GM18517 (cell line): ENCODE measurements around the gene ENAH.
"Not testable (repeated sequence)": the region's sequence is repeated elsewhere in the genome, so short reads cannot be mapped to it uniquely, and the experiment has no call there.

Experiments used
- ATAC-seq: cut with Tn5 transposase; IDR thresholded peaks from one replicate; pipeline ENCODE4 v1.9.1; 2021; ENCODE audit warnings: mild to moderate bottlenecking, moderate library complexity; ENCODE audit not compliant: unreplicated experiment

ENAH gene

GRCh38 chr1:225650179-225650578 is 2.7 kb downstream of the ENAH start:
- no peak for ATAC-seq

DNA sequence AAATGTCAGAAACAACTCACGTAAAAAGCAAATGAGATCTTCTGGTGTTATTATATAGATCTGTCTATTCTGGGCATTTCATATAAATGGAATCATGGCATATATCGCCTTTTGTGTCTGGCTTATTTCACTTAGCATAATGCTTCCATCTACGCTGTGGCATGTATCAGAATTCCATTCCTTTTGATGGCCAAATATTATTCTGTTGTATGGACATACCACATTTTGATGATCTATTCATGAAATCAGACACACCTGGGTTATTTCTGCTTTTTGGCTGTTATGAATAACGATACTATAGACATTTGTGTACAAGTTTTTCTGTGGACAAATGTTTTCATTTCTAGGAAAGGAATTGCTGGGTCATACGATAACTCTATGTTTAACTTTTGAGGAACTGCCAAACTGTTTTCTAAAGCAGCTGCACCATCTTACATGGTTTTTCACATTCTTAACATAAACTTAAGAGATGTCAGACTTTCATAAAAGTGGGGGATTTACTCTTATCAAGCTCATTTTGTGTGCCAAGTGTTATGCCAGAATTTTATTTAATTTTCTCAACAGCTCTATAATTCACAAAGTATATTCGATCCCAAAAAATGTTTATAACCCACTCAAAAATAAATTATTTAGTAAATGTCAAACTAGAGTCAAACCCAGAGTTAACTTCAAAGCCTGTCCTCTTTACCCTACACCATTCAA is 7.6 kb downstream of the ENAH start:
- ATAC-seq = no peak

- ATAC-seq = no peak
These were observed 8.3 kb downstream of the ENAH start for GRCh38 chr1:225644666-225645065.

DNA sequence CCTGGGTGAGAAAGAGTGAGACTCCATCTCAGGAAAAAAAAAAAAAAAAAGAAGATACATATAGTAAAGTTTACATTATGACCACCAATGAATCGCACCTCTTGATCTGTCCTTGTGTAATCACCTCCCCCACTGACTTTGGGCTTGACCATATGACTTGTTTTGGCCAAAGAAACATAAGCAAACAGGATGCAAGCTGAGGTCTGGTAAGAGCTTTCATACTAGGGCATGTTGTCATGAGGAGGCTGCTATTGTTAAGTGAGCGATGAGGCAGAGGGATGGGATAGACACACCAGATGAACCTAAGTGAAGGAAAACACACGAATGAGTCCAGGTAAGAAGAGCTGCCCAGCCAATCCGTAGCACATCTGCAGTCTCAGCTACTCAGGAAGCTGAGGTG is 10.7 kb downstream of the ENAH start:
- no peak for ATAC-seq

GRCh38 chr1:225638853-225639252 is 14.1 kb downstream of the ENAH start:
- no peak for ATAC-seq

- no peak for ATAC-seq
These were observed 15.2 kb downstream of the ENAH start for GRCh38 chr1:225637651-225638199.

DNA sequence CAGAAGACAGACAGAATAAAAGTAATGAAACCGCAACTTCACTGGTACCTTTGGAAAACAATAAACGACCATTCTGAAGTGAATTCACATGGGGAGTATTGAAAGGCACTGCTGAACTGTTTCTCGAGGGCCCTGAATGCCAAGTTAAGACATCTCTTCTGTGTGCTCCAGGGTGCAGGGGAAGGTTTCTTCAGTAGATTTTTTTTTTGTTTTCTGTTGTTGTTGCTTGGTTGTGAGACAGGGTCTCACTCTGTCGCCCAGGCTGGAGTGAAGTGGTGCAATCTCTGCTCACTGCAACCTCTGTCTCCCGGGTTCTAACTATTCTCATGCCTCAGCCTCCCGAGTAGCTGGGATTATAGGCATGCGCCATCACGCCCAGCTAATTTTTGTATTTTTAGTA is 15.9 kb downstream of the ENAH start:
- not testable (repeated sequence) for ATAC-seq

DNA sequence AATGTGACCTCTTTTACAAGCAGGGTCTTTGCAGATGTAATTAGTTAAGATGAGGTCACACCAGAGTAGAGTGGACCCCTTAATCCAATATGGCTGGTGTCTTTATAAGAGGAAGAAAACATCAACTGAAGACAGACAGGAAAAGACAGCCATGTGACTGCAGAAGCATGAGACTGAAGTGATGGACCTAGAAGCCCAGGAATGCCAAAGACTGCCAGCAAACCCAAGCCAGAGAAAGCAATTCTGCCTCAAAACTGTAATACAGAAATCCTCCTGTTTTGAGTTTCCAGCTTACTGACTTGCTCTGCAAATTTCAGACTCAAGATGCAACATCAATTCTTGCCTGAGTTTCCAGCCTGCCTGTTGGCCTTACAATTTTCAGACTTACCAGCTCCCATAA is 17.3 kb downstream of the ENAH start:
- no peak for ATAC-seq

DNA sequence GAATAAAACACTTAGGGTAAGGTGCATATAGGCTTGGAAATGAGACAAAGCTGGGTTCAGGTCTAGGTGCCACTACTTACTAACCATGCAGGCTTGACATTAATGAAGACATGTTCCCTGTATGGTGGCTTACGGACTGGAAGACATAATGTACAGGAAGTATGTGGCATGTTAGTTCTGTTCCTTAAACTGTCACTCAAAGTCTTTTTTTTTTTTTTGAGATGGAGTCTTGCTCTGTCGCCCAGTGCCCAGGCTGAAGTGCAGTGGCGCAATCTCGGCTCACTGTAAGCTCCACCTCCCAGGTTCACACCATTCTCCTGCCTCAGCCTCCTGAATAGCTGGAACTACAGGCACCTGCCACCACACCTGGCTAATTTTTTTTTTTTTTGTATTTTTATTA is 20.1 kb downstream of the ENAH start:
- ATAC-seq = not testable (repeated sequence)

DNA sequence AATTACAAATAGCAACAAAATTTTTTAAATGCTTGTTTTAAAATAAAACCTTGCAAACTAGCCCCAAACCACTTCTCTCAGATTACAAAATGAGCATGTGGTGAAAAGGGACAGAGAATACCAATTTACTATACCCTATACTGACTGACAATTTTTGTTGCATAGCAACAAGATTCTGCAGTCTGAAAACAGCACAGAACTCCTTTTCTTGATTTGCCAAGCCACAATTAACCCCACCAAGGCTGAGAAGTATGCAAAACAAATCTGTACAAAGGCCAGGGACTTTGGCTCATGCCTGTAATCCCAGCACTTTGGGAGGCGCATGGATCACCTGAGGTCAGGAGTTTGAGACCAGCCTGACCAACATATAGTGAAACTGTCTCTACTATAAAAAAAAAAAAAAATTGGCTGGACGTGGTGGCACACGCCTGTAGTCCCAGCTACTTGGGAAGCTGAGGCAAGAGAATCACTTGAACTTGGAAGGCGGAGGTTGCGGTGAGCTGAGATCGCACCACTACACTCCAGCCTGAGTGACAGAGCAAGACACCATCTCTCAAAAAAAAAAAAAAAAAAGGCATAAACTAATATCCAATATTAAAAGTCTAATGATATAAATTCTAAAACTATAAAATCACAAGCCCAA is 21.8 kb downstream of the ENAH start:
- no peak for ATAC-seq

GRCh38 chr1:225629483-225629882 is 23.4 kb downstream of the ENAH start:
- no peak for ATAC-seq

- ATAC-seq = not testable (repeated sequence)
These were observed 24.1 kb downstream of the ENAH start for GRCh38 chr1:225628794-225629193.

- no peak for ATAC-seq
These were observed 25.5 kb downstream of the ENAH start for GRCh38 chr1:225627304-225627947.

GRCh38 chr1:225626698-225627097 is 26.2 kb downstream of the ENAH start:
- no peak for ATAC-seq

- no peak for ATAC-seq
These were observed 35.0 kb downstream of the ENAH start for GRCh38 chr1:225617956-225618355.

- no peak for ATAC-seq
These were observed 35.4 kb downstream of the ENAH start for GRCh38 chr1:225617479-225617878.

DNA sequence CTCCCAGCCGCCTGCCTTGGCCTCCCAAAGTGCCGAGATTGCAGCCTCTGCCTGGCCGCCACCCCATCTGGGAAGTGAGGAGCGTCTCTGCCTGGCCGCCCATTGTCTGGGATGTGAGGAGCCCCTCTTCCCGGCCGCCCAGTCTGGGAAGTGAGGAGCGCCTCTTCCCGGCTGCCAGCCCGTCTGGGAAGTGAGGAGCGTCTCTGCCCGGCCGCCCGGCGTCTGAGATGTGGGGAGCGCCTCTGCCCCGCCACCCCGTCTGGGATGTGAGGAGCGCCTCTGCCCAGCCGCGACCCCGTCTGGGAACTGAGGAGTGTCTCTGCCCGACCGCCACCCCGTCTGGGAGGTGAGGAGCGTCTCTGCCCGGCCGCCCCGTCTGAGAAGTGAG is 37.5 kb downstream of the ENAH start:
- ATAC-seq = not testable (repeated sequence)

- ATAC-seq = no peak
These were observed 39.9 kb downstream of the ENAH start for GRCh38 chr1:225613006-225613405.

- no peak for ATAC-seq
These were observed 40.6 kb downstream of the ENAH start for GRCh38 chr1:225612287-225612686.

- no peak for ATAC-seq
These were observed 41.2 kb downstream of the ENAH start for GRCh38 chr1:225611537-225612223.

- ATAC-seq = no peak
These were observed 42.4 kb downstream of the ENAH start for GRCh38 chr1:225610539-225610938.
